Cardiac fibroblast (primary cell): ENCODE results near the gene GNA12.

Experiments used
- DNase-seq, 2 donors: peaks; one replicate each; pipeline versions ENCODE4 v3.0.0 to v3.0.0-alpha.2; 2010; ENCODE audit warnings: low read depth in 2 of 2
- H3K4me3 ChIP-seq, 2 donors: replicated peaks in 1 of 2; 1 replicate in 1 of 2; 2 replicates in 1 of 2; pipeline ENCODE4 v1.5.1; 2011; ENCODE audit warnings: low read depth in 2 of 2, low read length in 2 of 2, mild to moderate bottlenecking in 2 of 2, moderate library complexity in 1 of 2
- CTCF ChIP-seq: IDR thresholded peaks from one replicate; pipeline ENCODE4 v1.5.1; 2011; ENCODE audit warnings: low read depth, mild to moderate bottlenecking, low read length, inconsistent platforms

The GNA12 gene

GRCh38 chr7:2800220-2800930 is 43.7 kb downstream of the GNA12 start:
- no peak for TF ChIP-seq CTCF
- H3K4me3 ChIP-seq = no peak overlapping the region
- no peak for DNase-seq

DNA sequence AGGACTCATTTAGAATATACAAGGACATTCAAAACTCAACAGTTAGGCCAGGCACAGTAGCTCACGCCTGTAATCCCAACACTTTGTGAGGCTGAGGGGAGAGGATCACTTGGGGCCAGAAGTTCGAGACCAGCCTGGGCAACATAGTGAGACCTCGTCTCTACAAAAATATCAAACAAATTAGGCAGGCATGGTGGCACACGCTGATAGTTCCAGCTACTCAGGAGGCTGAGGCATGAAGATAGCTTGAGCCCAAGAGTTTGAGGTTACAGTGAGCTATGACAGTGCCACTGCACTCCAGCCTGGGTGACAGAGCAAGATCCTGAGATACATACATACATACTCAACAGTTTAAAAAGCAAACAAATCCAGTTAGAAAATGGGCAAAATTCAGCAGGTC is 44.9 kb downstream of the GNA12 start:
- H3K4me3 ChIP-seq = no peak overlapping the region
- no peak for DNase-seq
- TF ChIP-seq CTCF = no peak

- TF ChIP-seq CTCF = no peak
- H3K4me3 ChIP-seq = no peak overlapping the region
- DNase-seq = no peak
Measured at GRCh38 chr7:2798669-2799068, 45.4 kb downstream of the GNA12 start.

DNA sequence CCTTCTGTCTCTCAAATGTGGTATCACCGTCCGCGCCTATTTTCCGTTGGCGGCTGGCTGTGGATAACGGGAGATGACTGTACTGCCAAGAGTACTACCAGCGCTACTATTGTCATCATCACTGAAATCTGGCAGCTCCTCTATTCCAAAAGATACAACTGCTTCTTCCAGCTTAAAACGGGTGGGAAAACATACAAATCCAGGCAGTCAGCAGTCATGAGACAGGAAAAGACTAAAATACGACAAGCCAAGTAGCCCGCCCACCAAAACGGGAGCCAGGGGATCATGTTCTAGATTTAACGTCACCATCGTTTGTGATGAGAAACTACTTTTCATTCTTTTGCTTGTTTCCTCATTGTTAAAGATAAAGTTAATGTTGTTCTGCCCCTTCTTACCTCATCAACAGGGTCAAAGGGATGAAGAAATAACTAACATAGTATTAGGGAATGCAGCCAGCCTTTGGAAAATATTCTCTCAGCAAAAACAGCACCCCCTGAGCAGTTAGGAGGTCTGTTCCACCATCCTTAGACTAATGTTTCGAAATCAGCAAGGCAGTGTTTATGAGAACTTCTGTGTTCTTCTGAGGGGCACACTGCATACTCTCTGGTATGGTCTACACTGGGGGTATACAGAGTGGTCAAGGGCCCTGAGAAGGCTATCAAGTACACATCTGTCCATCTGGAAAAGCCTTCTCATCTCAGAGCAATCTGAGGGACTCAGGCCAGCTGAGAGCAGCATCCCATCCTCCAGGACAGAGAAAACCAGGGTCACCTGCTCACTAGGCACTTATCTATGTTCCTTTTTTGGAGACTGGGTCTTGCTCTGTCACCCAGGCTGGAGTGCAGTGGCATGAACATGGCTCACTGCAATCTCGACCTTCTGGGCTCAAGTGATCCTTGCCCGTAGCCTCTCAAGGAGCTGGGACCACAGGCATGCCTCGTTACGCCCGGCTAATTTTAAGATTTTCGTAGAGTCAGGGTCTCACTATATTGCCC is 47.5 kb downstream of the GNA12 start:
- no peak for TF ChIP-seq CTCF
- peak overlapping the region in 1 of 2 donors; percentile 33 for H3K4me3 ChIP-seq
- peak; percentile 92 to 99 for DNase-seq

DNA sequence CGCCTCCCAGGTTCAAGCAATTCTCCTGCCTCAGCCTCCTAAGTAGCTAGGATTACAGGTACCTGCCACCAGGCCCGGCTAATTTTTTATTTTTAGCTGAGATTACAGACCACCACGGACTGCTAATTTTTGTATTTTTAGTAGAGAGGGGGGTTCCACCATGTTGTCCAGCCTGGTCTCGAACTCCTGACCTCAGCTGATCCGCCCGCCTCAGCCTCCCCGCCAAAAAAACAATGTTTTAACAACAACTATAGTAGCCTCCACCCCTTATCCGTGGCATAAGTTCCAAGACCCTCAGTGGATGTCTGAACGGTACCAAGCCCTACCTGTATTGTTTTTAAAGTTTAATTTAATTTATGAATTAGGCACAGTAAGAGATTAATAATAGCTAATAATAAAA is 48.2 kb downstream of the GNA12 start:
- no peak overlapping the region for H3K4me3 ChIP-seq
- no peak for TF ChIP-seq CTCF
- no peak for DNase-seq

DNA sequence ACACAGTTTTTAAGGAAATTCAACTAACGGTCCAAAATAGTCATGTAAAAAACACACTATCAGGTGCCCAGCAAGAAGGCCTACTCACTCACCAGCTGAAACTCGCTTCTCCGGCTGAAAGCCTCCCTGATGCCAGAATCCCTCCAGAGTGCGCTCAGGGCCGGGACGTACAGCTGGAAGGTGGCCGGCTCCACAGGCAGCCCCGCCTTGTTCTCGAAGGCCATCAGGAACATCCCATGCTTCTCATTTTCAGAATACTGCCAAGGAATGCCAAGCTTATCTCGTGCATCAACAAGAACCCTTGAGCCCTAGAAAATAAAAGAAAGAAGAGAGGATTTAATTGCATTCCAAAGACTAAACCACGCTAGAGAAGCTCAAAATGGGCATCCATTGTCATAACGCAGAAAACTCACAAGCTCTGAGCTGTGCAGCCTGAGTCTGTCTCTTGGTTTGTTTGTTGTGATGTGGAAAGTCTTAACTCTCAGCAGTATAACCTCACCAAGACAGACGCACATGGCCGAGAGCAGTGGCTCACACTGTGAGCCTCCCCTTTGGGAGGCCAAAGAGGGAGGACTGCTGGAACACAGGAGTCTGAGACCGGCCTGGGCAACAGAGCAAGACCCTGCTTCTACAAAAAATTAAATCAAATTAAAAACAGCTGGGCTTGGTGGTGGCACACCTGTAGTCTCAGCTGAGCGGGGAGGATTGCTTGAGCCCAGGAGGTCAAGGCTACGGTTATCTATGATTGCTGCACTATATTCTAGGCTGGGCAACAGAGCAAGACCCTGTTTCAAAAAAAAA is 49.1 kb downstream of the GNA12 start:
- no peak for DNase-seq
- no peak overlapping the region for H3K4me3 ChIP-seq
- no peak for TF ChIP-seq CTCF
